NCI-H748 (cell line): ENCODE measurements around the gene LRRFIP1.

Experiments
- DNase-seq: peaks from one replicate; lab custom pipeline; 2025; ENCODE audit not compliant: unreplicated experiment; lab: John Stamatoyannopoulos, UW

The LRRFIP1 gene

GRCh38 chr2:237701033-237701858 is 73.9 kb downstream of the LRRFIP1 start:
- no peak for DNase-seq

- DNase-seq = no peak
Measured at GRCh38 chr2:237701859-237702390, 74.5 kb downstream of the LRRFIP1 start.

GRCh38 chr2:237702441-237703391 is 75.3 kb downstream of the LRRFIP1 start:
- DNase-seq = no peak

- DNase-seq = no peak
Measured at GRCh38 chr2:237704501-237705434, 77.4 kb downstream of the LRRFIP1 start.

- DNase-seq = no peak
Measured at GRCh38 chr2:237706257-237706656, 78.9 kb downstream of the LRRFIP1 start.

- DNase-seq = no peak
Measured at GRCh38 chr2:237708065-237708398, 80.6 kb downstream of the LRRFIP1 start.

GRCh38 chr2:237708491-237708890 is 81.1 kb downstream of the LRRFIP1 start:
- peak; percentile 14 for DNase-seq

- DNase-seq = no peak
Measured at GRCh38 chr2:237708961-237709360, 81.6 kb downstream of the LRRFIP1 start.

GRCh38 chr2:237711458-237712150 is 84.2 kb downstream of the LRRFIP1 start:
- no peak for DNase-seq

GRCh38 chr2:237712477-237713377 is 85.3 kb downstream of the LRRFIP1 start:
- no peak for DNase-seq

- no peak for DNase-seq
Measured at GRCh38 chr2:237714690-237715458, 87.5 kb downstream of the LRRFIP1 start.

- DNase-seq = no peak
Measured at GRCh38 chr2:237715459-237715947, 88.1 kb downstream of the LRRFIP1 start.

- DNase-seq = no peak
Measured at GRCh38 chr2:237716011-237716410, 88.6 kb downstream of the LRRFIP1 start.

- no peak for DNase-seq
Measured at GRCh38 chr2:237717366-237718276, 90.2 kb downstream of the LRRFIP1 start.

GRCh38 chr2:237718277-237718634 is 90.9 kb downstream of the LRRFIP1 start:
- DNase-seq = no peak

- DNase-seq = no peak
Measured at GRCh38 chr2:237720444-237720843, 93.1 kb downstream of the LRRFIP1 start.

GRCh38 chr2:237720957-237721356 is 93.6 kb downstream of the LRRFIP1 start:
- no peak for DNase-seq
